Hepatocyte (in vitro differentiated cells): ENCODE data around the gene ARAP3. TPM values are rescaled to one million over a fixed set of nuclear protein-coding genes. Genes with fewer than 3 reads are reported as not detected.

Experiments
- DNase-seq: peaks from one replicate; pipeline ENCODE4 v3.0.0-alpha.2; 2016; ENCODE audit warnings: low spot score
- H2AFZ ChIP-seq: fragments of 200-600 bp; sonication (generic); 2 replicates; pipeline ENCODE4 v1.6.0; 2016; ENCODE audit warnings: antibody characterized with exemption, mild to moderate bottlenecking
- H3K27ac ChIP-seq: fragments of 200-600 bp; sonication (generic); 2 replicates; pipeline ENCODE4 v1.5.1; 2016; ENCODE audit warnings: mild to moderate bottlenecking
- H3K27me3 ChIP-seq: fragments of 200-600 bp; sonication (generic); 2 replicates; pipeline ENCODE4 v1.6.1; 2016
- H3K36me3 ChIP-seq: fragments of 200-600 bp; sonication (generic); replicated peaks from 2 replicates; pipeline ENCODE4 v1.5.1; 2016; ENCODE audit warnings: low read depth; ENCODE audit not compliant: insufficient read depth
- H3K4me1 ChIP-seq: fragments of 200-600 bp; sonication (generic); 2 replicates; pipeline ENCODE4 v1.5.1; 2016; ENCODE audit warnings: mild to moderate bottlenecking, moderate library complexity; ENCODE audit not compliant: insufficient read depth
- H3K4me2 ChIP-seq: fragments of 200-600 bp; sonication (generic); 2 replicates; pipeline ENCODE4 v1.6.0; 2016
- H3K4me3 ChIP-seq: fragments of 200-600 bp; sonication (generic); 2 replicates; pipeline ENCODE4 v1.5.1; 2016; ENCODE audit warnings: mild to moderate bottlenecking
- H3K79me2 ChIP-seq: fragments of 200-600 bp; sonication (generic); 2 replicates; pipeline ENCODE4 v1.6.0; 2017; ENCODE audit warnings: mild to moderate bottlenecking
- H3K9me2 ChIP-seq: fragments of 200-600 bp; sonication (generic); replicated peaks from 2 replicates; pipeline ENCODE4 v1.6.0; 2017; ENCODE audit warnings: mild to moderate bottlenecking; ENCODE audit not compliant: insufficient read depth
- H3K9me3 ChIP-seq: fragments of 200-600 bp; sonication (generic); 2 replicates; pipeline ENCODE4 v1.5.1; 2016; ENCODE audit warnings: low read depth, mild to moderate bottlenecking
- H4K20me1 ChIP-seq: fragments of 200-600 bp; sonication (generic); 2 replicates; pipeline ENCODE4 v1.6.0; 2016; ENCODE audit warnings: mild to moderate bottlenecking; ENCODE audit not compliant: insufficient read depth, poor library complexity, severe bottlenecking
- CTCF ChIP-seq: fragments of 200-600 bp; sonication (generic); IDR thresholded peaks from 2 replicates; pipeline ENCODE4 v1.5.1; 2016; ENCODE audit warnings: antibody characterized with exemption, mild to moderate bottlenecking; ENCODE audit not compliant: poor library complexity
- EZH2 ChIP-seq: fragments of 200-600 bp; sonication (generic); IDR thresholded peaks from 2 replicates; pipeline ENCODE4 v1.6.1; 2016; ENCODE audit warnings: antibody characterized with exemption, mild to moderate bottlenecking, borderline replicate concordance
- EZH2phosphoT487 ChIP-seq: fragments of 200-600 bp; sonication (generic); IDR thresholded peaks from one replicate; pipeline ENCODE4 v1.6.1; 2018; ENCODE audit warnings: antibody characterized with exemption, mild to moderate bottlenecking, low read depth, moderate library complexity; ENCODE audit not compliant: unreplicated experiment, severe bottlenecking
- WGBS: methylation state at CpG from one replicate; pipeline ENCODE4 v1.1.6; 2016; ENCODE audit warnings: low lambda C conversion rate; ENCODE audit errors: missing lambda C conversion rate; 5-methylcytosine and 5-hydroxymethylcytosine counted together
- polyA plus RNA-seq: library from polyadenylated mRNA; unstranded; fragments of >200 nt; fragmentation: Nextera tagmentation; extraction: Ambion mirVana; gene quantifications from 2 replicates; pipeline ENCODE4 v1.2.1, GENCODE V29; 2016
- total RNA-seq: library from RNA; depleted of rRNA; stranded (reverse); fragments of >200 nt; gene quantifications from 2 replicates; pipeline ENCODE4 v1.2.3, GENCODE V29; 2014

The ARAP3 gene
- total and polyA plus RNA-seq, 2 experiments from 2014 or later, result 5.1 to 8.6 TPM

GRCh38 chr5:141635646-141636045 lies 46.4 kb downstream of the ARAP3 start:
- peak overlapping the region; percentile 90 for H3K27ac ChIP-seq
- peak overlapping the region; percentile 97 for H2AFZ ChIP-seq
- no peaks in the 10 kb centered on the region for H3K27me3 ChIP-seq
- no peak for TF ChIP-seq EZH2phosphoT487
- H3K79me2 ChIP-seq, result peaks cover 58% of the 10 kb centered on the region
- peak overlapping the region; percentile 99 for H3K4me2 ChIP-seq
- H3K36me3 ChIP-seq, result no peaks in the 10 kb centered on the region
- H3K4me3 ChIP-seq, result peak overlapping the region; percentile 70
- no peak for DNase-seq
- no peaks in the 10 kb centered on the region for H3K9me2 ChIP-seq
- H3K9me3 ChIP-seq, result no peaks in the 10 kb centered on the region
- 65% methylated on average over 7 of the region's 7 CpGs for WGBS
- H4K20me1 ChIP-seq, result peaks cover 10% of the 10 kb centered on the region
- H3K4me1 ChIP-seq, result peaks cover 19% of the 10 kb centered on the region

GRCh38 chr5:141634720-141635119 lies 47.3 kb downstream of the ARAP3 start:
- H3K27me3 ChIP-seq, result no peaks in the 10 kb centered on the region
- 94% methylated on average over 6 of the region's 6 CpGs for WGBS
- no peak overlapping the region for H3K27ac ChIP-seq
- H3K9me2 ChIP-seq, result no peaks in the 10 kb centered on the region
- peaks cover 19% of the 10 kb centered on the region for H3K4me1 ChIP-seq
- no peak for DNase-seq
- H3K4me3 ChIP-seq, result no peak overlapping the region
- H4K20me1 ChIP-seq, result peaks cover 10% of the 10 kb centered on the region
- no peaks in the 10 kb centered on the region for H3K9me3 ChIP-seq
- H3K36me3 ChIP-seq, result no peaks in the 10 kb centered on the region
- H2AFZ ChIP-seq, result no peak overlapping the region
- TF ChIP-seq CTCF, result no peak
- no peak for TF ChIP-seq EZH2phosphoT487
- TF ChIP-seq EZH2, result no peak
- H3K4me2 ChIP-seq, result peak overlapping the region; percentile 99
- peaks cover 64% of the 10 kb centered on the region for H3K79me2 ChIP-seq

- H2AFZ ChIP-seq, result no peak overlapping the region
- no peaks in the 10 kb centered on the region for H3K9me2 ChIP-seq
- no peak overlapping the region for H3K4me2 ChIP-seq
- H3K4me1 ChIP-seq, result peaks cover 19% of the 10 kb centered on the region
- H3K4me3 ChIP-seq, result no peak overlapping the region
- peaks cover 10% of the 10 kb centered on the region for H4K20me1 ChIP-seq
- H3K36me3 ChIP-seq, result no peaks in the 10 kb centered on the region
- peaks cover 64% of the 10 kb centered on the region for H3K79me2 ChIP-seq
- 87% methylated on average over 5 of the region's 5 CpGs for WGBS
- H3K9me3 ChIP-seq, result no peaks in the 10 kb centered on the region
- no peak overlapping the region for H3K27ac ChIP-seq
- TF ChIP-seq CTCF (no peak), EZH2phosphoT487 (no peak)
- no peak for DNase-seq
- no peaks in the 10 kb centered on the region for H3K27me3 ChIP-seq
Measured at GRCh38 chr5:141633871-141634561, 48.0 kb downstream of the ARAP3 start.

GRCh38 chr5:141632650-141633049 lies 49.4 kb downstream of the ARAP3 start:
- Histone ChIP-seq H4K20me1 (peaks cover 10% of the 10 kb centered on the region), H3K79me2 (peaks cover 64% of the 10 kb centered on the region), H3K4me2 (no peak overlapping the region), H3K4me1 (peaks cover 11% of the 10 kb centered on the region), H3K36me3 (no peaks in the 10 kb centered on the region), H3K9me2 (no peaks in the 10 kb centered on the region), H2AFZ (no peak overlapping the region), H3K27ac (no peak overlapping the region), H3K27me3 (no peaks in the 10 kb centered on the region), H3K9me3 (no peaks in the 10 kb centered on the region), H3K4me3 (no peak overlapping the region)
- DNase-seq, result no peak
- 96% methylated on average over 2 of the region's 2 CpGs for WGBS
- TF ChIP-seq CTCF, result no peak
- no peak for TF ChIP-seq EZH2
- no peak for TF ChIP-seq EZH2phosphoT487
